ENCODE data around the gene CCDC192. TPM values are rescaled to one million over a fixed set of nuclear protein-coding genes. Genes with fewer than 3 reads are reported as not detected.

CCDC192 gene
- total and polyA plus RNA-seq, 10 of the 15 experiments (the other 5 are each of a cell fraction or from before 2014, with no cell fraction given): 0.20 to 0.79 (median 0.32) TPM; not detected in 4

DNA sequence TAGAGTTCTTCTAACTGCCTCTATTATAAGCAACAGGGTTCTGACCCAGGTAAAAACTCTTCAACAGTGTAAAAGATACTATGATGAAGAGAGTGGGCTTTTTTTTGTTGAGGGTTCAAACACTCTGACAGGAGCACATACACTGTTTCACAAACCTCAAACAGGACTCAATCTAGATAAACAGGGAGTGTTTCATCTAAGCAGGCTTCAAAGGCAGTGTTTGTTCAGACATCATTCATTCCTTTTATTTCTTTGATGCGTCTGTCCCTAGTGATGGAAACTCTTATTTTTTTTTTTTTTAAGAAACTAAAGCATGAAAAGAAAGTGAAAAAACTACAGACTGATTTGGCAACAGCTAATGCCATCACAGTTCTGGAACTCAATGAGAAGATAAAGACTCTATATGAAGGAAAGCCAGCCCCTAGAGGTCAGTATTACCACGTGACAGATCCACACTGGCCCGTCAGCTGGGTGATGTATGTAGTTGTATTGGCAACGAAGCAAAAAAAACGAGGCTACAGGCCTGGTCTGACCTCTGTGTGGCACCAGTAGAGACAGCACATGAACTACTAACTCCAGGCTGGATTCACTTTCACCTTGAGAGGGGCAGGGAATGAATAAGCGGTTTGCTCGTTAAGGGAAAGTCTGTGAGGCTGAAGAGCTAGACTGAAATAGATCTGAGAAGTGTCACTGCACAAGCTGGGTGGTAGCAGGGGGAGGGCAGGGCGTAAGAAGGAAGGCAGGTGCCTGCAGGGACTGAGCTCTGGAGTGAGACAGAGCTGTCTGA, 172.2 kb downstream of the CCDC192 start (continued):
- TF ChIP-seq ZNF622 (IDR thresholded peaks at IDR 0.05) (no peak), PKNOX1 (IDR thresholded peaks at IDR 0.05) (peak; percentile 58), DPF2 (IDR thresholded peaks at IDR 0.05) (peak; percentile 38; the same call in 1 of the 2 replicates), LARP7 (IDR thresholded peaks at IDR 0.05) (0 out of 2 replicates have a peak, but pooled peaks have one; percentile 31), MTA2 (IDR thresholded peaks at IDR 0.05; ENCODE audit: low read depth) (peak; percentile 45), RB1 (IDR thresholded peaks at IDR 0.05; ENCODE audit: borderline replicate concordance) (no peak), RELB (IDR thresholded peaks at IDR 0.05; ENCODE audit: low read depth) (peak; percentile 41), POLR2AphosphoS2 (IDR thresholded peaks at IDR 0.05; ENCODE audit: low read depth, low read length) (no peak), HDGF (IDR thresholded peaks at IDR 0.05) (0 out of 2 replicates have a peak, but pooled peaks have one; percentile 77), HDAC2 (IDR thresholded peaks at IDR 0.05) (no peak), CEBPB (IDR thresholded peaks at IDR 0.05; ENCODE audit: borderline replicate concordance in 1 of 2, low read depth in 2 of 2, low read length in 2 of 2) (no peak), PBX3 (IDR thresholded peaks at IDR 0.05; ENCODE audit: insufficient replicate concordance, low read depth, low read length) (peak; percentile 25), RUNX3 (IDR thresholded peaks at IDR 0.05; ENCODE audit: low read length) (peak; percentile 38; the same call in 1 of the 2 replicates)
- TF ChIP-seq, protein P1, sequence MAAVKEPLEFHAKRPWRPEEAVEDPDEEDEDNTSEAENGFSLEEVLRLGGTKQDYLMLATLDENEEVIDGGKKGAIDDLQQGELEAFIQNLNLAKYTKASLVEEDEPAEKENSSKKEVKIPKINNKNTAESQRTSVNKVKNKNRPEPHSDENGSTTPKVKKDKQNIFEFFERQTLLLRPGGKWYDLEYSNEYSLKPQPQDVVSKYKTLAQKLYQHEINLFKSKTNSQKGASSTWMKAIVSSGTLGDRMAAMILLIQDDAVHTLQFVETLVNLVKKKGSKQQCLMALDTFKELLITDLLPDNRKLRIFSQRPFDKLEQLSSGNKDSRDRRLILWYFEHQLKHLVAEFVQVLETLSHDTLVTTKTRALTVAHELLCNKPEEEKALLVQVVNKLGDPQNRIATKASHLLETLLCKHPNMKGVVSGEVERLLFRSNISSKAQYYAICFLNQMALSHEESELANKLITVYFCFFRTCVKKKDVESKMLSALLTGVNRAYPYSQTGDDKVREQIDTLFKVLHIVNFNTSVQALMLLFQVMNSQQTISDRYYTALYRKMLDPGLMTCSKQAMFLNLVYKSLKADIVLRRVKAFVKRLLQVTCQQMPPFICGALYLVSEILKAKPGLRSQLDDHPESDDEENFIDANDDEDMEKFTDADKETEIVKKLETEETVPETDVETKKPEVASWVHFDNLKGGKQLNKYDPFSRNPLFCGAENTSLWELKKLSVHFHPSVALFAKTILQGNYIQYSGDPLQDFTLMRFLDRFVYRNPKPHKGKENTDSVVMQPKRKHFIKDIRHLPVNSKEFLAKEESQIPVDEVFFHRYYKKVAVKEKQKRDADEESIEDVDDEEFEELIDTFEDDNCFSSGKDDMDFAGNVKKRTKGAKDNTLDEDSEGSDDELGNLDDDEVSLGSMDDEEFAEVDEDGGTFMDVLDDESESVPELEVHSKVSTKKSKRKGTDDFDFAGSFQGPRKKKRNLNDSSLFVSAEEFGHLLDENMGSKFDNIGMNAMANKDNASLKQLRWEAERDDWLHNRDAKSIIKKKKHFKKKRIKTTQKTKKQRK (IDR thresholded peaks at IDR 0.05; ENCODE audit: low read depth, low read length): no peak
- TF ChIP-seq, protein P2, sequence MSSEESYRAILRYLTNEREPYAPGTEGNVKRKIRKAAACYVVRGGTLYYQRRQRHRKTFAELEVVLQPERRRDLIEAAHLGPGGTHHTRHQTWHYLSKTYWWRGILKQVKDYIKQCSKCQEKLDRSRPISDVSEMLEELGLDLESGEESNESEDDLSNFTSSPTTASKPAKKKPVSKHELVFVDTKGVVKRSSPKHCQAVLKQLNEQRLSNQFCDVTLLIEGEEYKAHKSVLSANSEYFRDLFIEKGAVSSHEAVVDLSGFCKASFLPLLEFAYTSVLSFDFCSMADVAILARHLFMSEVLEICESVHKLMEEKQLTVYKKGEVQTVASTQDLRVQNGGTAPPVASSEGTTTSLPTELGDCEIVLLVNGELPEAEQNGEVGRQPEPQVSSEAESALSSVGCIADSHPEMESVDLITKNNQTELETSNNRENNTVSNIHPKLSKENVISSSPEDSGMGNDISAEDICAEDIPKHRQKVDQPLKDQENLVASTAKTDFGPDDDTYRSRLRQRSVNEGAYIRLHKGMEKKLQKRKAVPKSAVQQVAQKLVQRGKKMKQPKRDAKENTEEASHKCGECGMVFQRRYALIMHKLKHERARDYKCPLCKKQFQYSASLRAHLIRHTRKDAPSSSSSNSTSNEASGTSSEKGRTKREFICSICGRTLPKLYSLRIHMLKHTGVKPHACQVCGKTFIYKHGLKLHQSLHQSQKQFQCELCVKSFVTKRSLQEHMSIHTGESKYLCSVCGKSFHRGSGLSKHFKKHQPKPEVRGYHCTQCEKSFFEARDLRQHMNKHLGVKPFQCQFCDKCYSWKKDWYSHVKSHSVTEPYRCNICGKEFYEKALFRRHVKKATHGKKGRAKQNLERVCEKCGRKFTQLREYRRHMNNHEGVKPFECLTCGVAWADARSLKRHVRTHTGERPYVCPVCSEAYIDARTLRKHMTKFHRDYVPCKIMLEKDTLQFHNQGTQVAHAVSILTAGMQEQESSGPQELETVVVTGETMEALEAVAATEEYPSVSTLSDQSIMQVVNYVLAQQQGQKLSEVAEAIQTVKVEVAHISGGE (CRISPR knock-in tag; IDR thresholded peaks at IDR 0.05): no peak

Measured in GM12878 (cell line).